GM12878 (cell line): ENCODE data around the gene COL8A2. TPM values are rescaled to one million over a fixed set of nuclear protein-coding genes. Genes with fewer than 3 reads are reported as not detected.

Experiments used
- BCL11A ChIP-seq: IDR thresholded peaks from 2 replicates; pipeline ENCODE4 v1.6.1; 2011; ENCODE audit warnings: low read depth, low read length
- CBX3 ChIP-seq: fragments of 200-600 bp; sonication (generic); IDR thresholded peaks from 2 replicates; pipeline ENCODE4 v1.6.1; 2016; ENCODE audit warnings: low read depth, borderline replicate concordance
- CHD2 ChIP-seq: IDR thresholded peaks from 2 replicates; pipeline ENCODE4 v1.6.1; 2011; ENCODE audit warnings: low read depth, low read length, improper control_type of control experiment, borderline replicate concordance
- ESRRA ChIP-seq: IDR thresholded peaks from 2 replicates; pipeline ENCODE4 v1.6.1; 2012; ENCODE audit warnings: mild to moderate bottlenecking, low read length, improper control_type of control experiment
- HCFC1 ChIP-seq: fragments of 150-350 bp; IDR thresholded peaks from 2 replicates; pipeline ENCODE4 v1.6.1; 2014; ENCODE audit warnings: low read length
- HDAC2 ChIP-seq: fragments of 200-600 bp; sonication (generic); IDR thresholded peaks from 2 replicates; pipeline ENCODE4 v1.6.1; 2017
- IKZF1 ChIP-seq: fragments of 450-650 bp; conservative IDR thresholded peaks from 2 replicates; pipeline ENCODE4 v1.6.1; 2017; ENCODE audit warnings: antibody characterized with exemption, mild to moderate bottlenecking
- IKZF2 ChIP-seq, 2 experiments: fragments of 450-650 bp; IDR thresholded peaks; 2 replicates each; pipeline ENCODE4 v1.6.1; 2017; ENCODE audit warnings: mild to moderate bottlenecking in 2 of 2, moderate library complexity in 2 of 2
- POLR2AphosphoS5 ChIP-seq: IDR thresholded peaks from 2 replicates; pipeline ENCODE4 v1.6.1; 2011; ENCODE audit warnings: mild to moderate bottlenecking, low read length, inconsistent platforms
- POU2F2 ChIP-seq: IDR thresholded peaks from 3 replicates; pipeline ENCODE4 v1.6.1; 2011; ENCODE audit warnings: low read depth, mild to moderate bottlenecking, low read length, borderline replicate concordance
- SREBF1 ChIP-seq: IDR thresholded peaks from 2 replicates; pipeline ENCODE4 v1.6.1; 2012; ENCODE audit warnings: mild to moderate bottlenecking, low read length
- SUZ12 ChIP-seq: fragments of 200-600 bp; sonication (generic); IDR thresholded peaks from one replicate; pipeline ENCODE4 v1.6.1; 2018; ENCODE audit warnings: antibody characterized with exemption, mild to moderate bottlenecking; ENCODE audit not compliant: unreplicated experiment
- TBL1XR1 ChIP-seq: IDR thresholded peaks from 2 replicates; pipeline ENCODE4 v1.6.1; 2012; ENCODE audit warnings: low read depth, low read length, improper control_type of control experiment
- TCF3 ChIP-seq: IDR thresholded peaks from 2 replicates; pipeline ENCODE4 v1.6.1; 2012; ENCODE audit warnings: low read depth, mild to moderate bottlenecking, low read length, borderline replicate concordance; ENCODE audit not compliant: insufficient read depth
- ZNF24 ChIP-seq: fragments of 450-650 bp; IDR thresholded peaks from 2 replicates; pipeline ENCODE4 v1.6.1; 2017; ENCODE audit warnings: antibody characterized with exemption, mild to moderate bottlenecking
- polyA plus RNA-seq, 11 experiments: library from polyadenylated mRNA; depleted of rRNA in 4 of 11; unstranded in 6 of 11; stranded (reverse) in 5 of 11; fragments of >200 nt; fragmentation: Nextera tagmentation in 4 of 11; fragmentation: Illumina TruSeq in 1 of 11; extraction: Ambion mirVana in 4 of 11; extraction: Trizol in 1 of 11; gene quantifications; 1 replicate in 1 of 11; 2 replicates in 10 of 11; pipeline versions ENCODE4 v1.2.1 to v1.2.3, GENCODE V29; 2011 to 2016; ENCODE audit warnings: inconsistent platforms in 2 of 11, missing spikeins in 2 of 11, low read depth in 1 of 11
- total RNA-seq, 4 experiments: library from RNA; depleted of rRNA in 3 of 4; stranded (reverse); fragments of >200 nt in 3 of 4; fragmentation: Illumina TruSeq in 1 of 4; extraction: Trizol in 1 of 4; gene quantifications; 2 replicates each; pipeline versions ENCODE4 v1.2.1 to v1.2.3, GENCODE V29; 2013 to 2021
- TF ChIP-seq, protein P1 (sequence below): fragments of 450-650 bp; formaldehyde crosslinking; IDR thresholded peaks from 2 replicates; pipeline ENCODE4 v1.4.0; 2022; ENCODE audit warnings: mild to moderate bottlenecking, moderate library complexity
- TF ChIP-seq, protein P2 (sequence below): fragments of 450-650 bp; IDR thresholded peaks from 2 replicates; pipeline ENCODE4 v1.6.1; 2016; ENCODE audit warnings: mild to moderate bottlenecking
- TF ChIP-seq, protein P3 (sequence below): fragments of 450-650 bp; IDR thresholded peaks from 2 replicates; pipeline ENCODE4 v1.6.1; 2017; ENCODE audit warnings: antibody characterized with exemption, mild to moderate bottlenecking, moderate library complexity
- TF ChIP-seq, protein P4 (sequence below): IDR thresholded peaks from 2 replicates; pipeline ENCODE4 v1.6.1; 2012; ENCODE audit warnings: mild to moderate bottlenecking, low read depth, low read length

COL8A2 gene
- total and polyA plus RNA-seq, 10 of the 15 experiments (the other 5 are each of a cell fraction or from before 2014, with no cell fraction given), result 0.01 TPM; not detected in 9

DNA sequence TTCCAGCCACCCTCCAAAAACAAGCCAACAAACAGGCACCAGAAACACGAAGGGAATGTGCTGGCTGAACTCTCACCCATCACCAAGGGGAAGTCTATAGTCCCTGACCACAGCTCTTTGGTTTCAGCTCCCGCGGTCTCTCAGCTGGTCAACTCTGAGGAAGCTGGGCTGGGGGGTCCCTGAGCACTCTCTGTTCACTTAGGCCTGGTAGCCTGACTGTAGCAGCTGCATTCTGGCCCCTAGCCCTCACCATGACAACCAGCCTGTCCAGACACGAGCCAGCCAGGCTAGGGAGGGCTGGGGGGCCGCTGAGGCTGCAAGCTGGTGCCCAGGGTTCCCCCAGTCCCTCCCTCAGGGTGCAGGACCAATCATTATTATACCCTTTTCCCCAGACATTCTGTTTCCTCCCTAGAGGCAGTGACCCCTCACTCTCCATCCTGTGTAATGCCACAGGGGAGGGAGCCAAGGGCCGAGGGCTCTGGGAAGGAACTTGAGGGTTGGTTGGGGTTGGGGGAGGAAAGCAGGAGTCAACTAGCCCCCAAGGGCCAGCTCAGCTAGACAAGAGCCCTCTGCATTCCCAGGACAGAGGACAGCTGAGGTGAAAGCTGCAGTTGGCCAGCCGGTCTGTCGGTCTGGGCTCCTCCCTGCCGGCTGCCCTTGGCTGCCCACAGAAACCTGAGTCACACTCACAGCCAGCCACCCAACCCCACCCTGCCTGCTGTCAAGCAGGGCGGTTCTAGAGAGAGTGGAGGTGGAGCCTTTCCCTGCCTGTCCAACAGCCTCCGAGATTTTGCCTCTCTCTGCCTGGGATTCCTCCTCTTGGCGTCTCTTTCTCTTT is 25.5 kb upstream of the COL8A2 start (continued):
- TF ChIP-seq, protein P1, sequence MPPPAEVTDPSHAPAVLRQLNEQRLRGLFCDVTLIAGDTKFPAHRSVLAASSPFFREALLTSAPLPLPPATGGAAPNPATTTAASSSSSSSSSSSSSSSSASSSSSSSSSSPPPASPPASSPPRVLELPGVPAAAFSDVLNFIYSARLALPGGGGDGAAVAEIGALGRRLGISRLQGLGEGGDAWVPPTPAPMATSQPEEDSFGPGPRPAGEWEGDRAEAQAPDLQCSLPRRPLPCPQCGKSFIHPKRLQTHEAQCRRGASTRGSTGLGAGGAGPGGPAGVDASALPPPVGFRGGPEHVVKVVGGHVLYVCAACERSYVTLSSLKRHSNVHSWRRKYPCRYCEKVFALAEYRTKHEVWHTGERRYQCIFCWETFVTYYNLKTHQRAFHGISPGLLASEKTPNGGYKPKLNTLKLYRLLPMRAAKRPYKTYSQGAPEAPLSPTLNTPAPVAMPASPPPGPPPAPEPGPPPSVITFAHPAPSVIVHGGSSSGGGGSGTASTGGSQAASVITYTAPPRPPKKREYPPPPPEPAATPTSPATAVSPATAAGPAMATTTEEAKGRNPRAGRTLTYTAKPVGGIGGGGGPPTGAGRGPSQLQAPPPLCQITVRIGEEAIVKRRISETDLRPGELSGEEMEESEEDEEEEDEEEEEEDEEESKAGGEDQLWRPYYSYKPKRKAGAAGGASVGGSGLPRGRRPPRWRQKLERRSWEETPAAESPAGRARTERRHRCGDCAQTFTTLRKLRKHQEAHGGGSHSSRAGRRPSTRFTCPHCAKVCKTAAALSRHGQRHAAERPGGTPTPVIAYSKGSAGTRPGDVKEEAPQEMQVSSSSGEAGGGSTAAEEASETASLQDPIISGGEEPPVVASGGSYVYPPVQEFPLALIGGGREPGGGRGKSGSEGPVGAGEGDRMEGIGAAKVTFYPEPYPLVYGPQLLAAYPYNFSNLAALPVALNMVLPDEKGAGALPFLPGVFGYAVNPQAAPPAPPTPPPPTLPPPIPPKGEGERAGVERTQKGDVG (CRISPR knock-in tag), result no peak
- TF ChIP-seq POLR2AphosphoS5 (0 out of 2 replicates have a peak, but pooled peaks have one; percentile 36), POU2F2 (peak; percentile 24; the same call in 1 of the 3 replicates), HCFC1 (no peak), BCL11A (no peak), TCF3 (0 out of 2 replicates have a peak, but pooled peaks have one; percentile 28), IKZF1 (0 out of 2 replicates have a peak, but pooled peaks have one; percentile 30), SUZ12 (no peak), HDAC2 (no peak), IKZF2 (IDR thresholded peaks at IDR 0.05) (no peak; a peak in 1 of 4 replicates), TBL1XR1 (0 out of 2 replicates have a peak, but pooled peaks have one; percentile 7), ZNF24 (no peak), CBX3 (no peak), ESRRA (no peak), SREBF1 (no peak), CHD2 (peak; percentile 42; the same call in 1 of the 2 replicates)
- TF ChIP-seq, protein P2, sequence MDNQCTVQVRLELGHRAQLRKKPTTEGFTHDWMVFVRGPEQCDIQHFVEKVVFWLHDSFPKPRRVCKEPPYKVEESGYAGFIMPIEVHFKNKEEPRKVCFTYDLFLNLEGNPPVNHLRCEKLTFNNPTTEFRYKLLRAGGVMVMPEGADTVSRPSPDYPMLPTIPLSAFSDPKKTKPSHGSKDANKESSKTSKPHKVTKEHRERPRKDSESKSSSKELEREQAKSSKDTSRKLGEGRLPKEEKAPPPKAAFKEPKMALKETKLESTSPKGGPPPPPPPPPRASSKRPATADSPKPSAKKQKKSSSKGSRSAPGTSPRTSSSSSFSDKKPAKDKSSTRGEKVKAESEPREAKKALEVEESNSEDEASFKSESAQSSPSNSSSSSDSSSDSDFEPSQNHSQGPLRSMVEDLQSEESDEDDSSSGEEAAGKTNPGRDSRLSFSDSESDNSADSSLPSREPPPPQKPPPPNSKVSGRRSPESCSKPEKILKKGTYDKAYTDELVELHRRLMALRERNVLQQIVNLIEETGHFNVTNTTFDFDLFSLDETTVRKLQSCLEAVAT, result peak; percentile 12; the same call in 1 of the 2 replicates
- TF ChIP-seq, protein P3, sequence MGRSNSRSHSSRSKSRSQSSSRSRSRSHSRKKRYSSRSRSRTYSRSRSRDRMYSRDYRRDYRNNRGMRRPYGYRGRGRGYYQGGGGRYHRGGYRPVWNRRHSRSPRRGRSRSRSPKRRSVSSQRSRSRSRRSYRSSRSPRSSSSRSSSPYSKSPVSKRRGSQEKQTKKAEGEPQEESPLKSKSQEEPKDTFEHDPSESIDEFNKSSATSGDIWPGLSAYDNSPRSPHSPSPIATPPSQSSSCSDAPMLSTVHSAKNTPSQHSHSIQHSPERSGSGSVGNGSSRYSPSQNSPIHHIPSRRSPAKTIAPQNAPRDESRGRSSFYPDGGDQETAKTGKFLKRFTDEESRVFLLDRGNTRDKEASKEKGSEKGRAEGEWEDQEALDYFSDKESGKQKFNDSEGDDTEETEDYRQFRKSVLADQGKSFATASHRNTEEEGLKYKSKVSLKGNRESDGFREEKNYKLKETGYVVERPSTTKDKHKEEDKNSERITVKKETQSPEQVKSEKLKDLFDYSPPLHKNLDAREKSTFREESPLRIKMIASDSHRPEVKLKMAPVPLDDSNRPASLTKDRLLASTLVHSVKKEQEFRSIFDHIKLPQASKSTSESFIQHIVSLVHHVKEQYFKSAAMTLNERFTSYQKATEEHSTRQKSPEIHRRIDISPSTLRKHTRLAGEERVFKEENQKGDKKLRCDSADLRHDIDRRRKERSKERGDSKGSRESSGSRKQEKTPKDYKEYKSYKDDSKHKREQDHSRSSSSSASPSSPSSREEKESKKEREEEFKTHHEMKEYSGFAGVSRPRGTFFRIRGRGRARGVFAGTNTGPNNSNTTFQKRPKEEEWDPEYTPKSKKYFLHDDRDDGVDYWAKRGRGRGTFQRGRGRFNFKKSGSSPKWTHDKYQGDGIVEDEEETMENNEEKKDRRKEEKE, result no peak
- TF ChIP-seq, protein P4, sequence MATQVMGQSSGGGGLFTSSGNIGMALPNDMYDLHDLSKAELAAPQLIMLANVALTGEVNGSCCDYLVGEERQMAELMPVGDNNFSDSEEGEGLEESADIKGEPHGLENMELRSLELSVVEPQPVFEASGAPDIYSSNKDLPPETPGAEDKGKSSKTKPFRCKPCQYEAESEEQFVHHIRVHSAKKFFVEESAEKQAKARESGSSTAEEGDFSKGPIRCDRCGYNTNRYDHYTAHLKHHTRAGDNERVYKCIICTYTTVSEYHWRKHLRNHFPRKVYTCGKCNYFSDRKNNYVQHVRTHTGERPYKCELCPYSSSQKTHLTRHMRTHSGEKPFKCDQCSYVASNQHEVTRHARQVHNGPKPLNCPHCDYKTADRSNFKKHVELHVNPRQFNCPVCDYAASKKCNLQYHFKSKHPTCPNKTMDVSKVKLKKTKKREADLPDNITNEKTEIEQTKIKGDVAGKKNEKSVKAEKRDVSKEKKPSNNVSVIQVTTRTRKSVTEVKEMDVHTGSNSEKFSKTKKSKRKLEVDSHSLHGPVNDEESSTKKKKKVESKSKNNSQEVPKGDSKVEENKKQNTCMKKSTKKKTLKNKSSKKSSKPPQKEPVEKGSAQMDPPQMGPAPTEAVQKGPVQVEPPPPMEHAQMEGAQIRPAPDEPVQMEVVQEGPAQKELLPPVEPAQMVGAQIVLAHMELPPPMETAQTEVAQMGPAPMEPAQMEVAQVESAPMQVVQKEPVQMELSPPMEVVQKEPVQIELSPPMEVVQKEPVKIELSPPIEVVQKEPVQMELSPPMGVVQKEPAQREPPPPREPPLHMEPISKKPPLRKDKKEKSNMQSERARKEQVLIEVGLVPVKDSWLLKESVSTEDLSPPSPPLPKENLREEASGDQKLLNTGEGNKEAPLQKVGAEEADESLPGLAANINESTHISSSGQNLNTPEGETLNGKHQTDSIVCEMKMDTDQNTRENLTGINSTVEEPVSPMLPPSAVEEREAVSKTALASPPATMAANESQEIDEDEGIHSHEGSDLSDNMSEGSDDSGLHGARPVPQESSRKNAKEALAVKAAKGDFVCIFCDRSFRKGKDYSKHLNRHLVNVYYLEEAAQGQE, result no peak
